Bone marrow (tissue), 2 donors: ENCODE data around the gene GALNT13.
"Not testable (repeated sequence)": the region's sequence is repeated elsewhere in the genome, so short reads cannot be mapped to it uniquely, and the experiment has no call there.

Experiments used
- DNase-seq, 2 donors: peaks; one replicate each; lab custom pipeline; 2025; lab: John Stamatoyannopoulos, UW

GALNT13 gene

GRCh38 chr2:154408786-154409185, 537.1 kb downstream of the GALNT13 start:
- no peak for DNase-seq

- no peak for DNase-seq
These were observed 550.5 kb downstream of the GALNT13 start for GRCh38 chr2:154422251-154422650.

GRCh38 chr2:154425994-154426393, 554.3 kb downstream of the GALNT13 start:
- DNase-seq = no peak

GRCh38 chr2:154427453-154427852, 555.7 kb downstream of the GALNT13 start:
- no peak for DNase-seq

GRCh38 chr2:154428022-154428421, 556.3 kb downstream of the GALNT13 start:
- DNase-seq = no peak

- no peak for DNase-seq
These were observed 561.3 kb downstream of the GALNT13 start for GRCh38 chr2:154433010-154433409.

GRCh38 chr2:154437104-154437503, 565.4 kb downstream of the GALNT13 start:
- no peak for DNase-seq

GRCh38 chr2:154439156-154439555, 567.4 kb downstream of the GALNT13 start:
- no peak for DNase-seq

- no peak for DNase-seq
These were observed 572.2 kb downstream of the GALNT13 start for GRCh38 chr2:154443919-154444318.

GRCh38 chr2:154446324-154446723, 574.6 kb downstream of the GALNT13 start:
- DNase-seq = no peak

GRCh38 chr2:154447727-154448418, 576.2 kb downstream of the GALNT13 start:
- no peak for DNase-seq

- no peak for DNase-seq
These were observed 578.4 kb downstream of the GALNT13 start for GRCh38 chr2:154449951-154450658.

- DNase-seq = no peak
These were observed 580.7 kb downstream of the GALNT13 start for GRCh38 chr2:154452471-154452870.

GRCh38 chr2:154452906-154453493, 581.3 kb downstream of the GALNT13 start:
- DNase-seq = peak in 1 of 2 donors; percentile 21

- DNase-seq = no peak
These were observed 583.4 kb downstream of the GALNT13 start for GRCh38 chr2:154455166-154455565.

GRCh38 chr2:154455866-154456265, 584.1 kb downstream of the GALNT13 start:
- no peak for DNase-seq

GRCh38 chr2:154457286-154457685, 585.6 kb downstream of the GALNT13 start:
- no peak for DNase-seq

GRCh38 chr2:154459286-154459685, 587.6 kb downstream of the GALNT13 start:
- DNase-seq = no peak

GRCh38 chr2:154462634-154463033, 590.9 kb downstream of the GALNT13 start:
- DNase-seq = no peak

- no peak for DNase-seq
These were observed 594.5 kb downstream of the GALNT13 start for GRCh38 chr2:154466226-154466625.

GRCh38 chr2:154470376-154470775, 598.7 kb downstream of the GALNT13 start:
- no peak for DNase-seq

GRCh38 chr2:154471492-154471891, 599.8 kb downstream of the GALNT13 start:
- not testable (repeated sequence) for DNase-seq

GRCh38 chr2:154477319-154477718, 605.6 kb downstream of the GALNT13 start:
- no peak for DNase-seq
